WTC11 (cell line): ENCODE data around the gene C1orf35. TPM values are rescaled to one million over a fixed set of nuclear protein-coding genes. Genes with fewer than 3 reads are reported as not detected.

Experiments used
- ATAC-seq: fragments of 200-7000 bp; cut with Tn5 transposase; 2 replicates; pipeline ENCODE4 v1.10.0; 2021; ENCODE audit warnings: mild to moderate bottlenecking, moderate library complexity
- CTCF ChIA-PET: fragments of 300-600 bp; sonication (Branson Sonifier 250); formaldehyde crosslinking; loops from one replicate; lab custom pipeline; 2021; ENCODE audit warnings: antibody characterized with exemption; lab: Charles Lee
- POLR2A ChIA-PET: fragments of 350-600 bp; sonication (Branson Sonifier 250); formaldehyde crosslinking; loops from one replicate; lab custom pipeline; 2021; ENCODE audit warnings: antibody characterized with exemption; lab: Charles Lee
- DNase-seq: peaks from one replicate; pipeline ENCODE4 v3.0.0; 2021; ENCODE audit warnings: low spot score
- H3K27ac Mint-ChIP-seq: 2 replicates; pipeline ENCODE4 v1.8.0; 2021; ENCODE audit warnings: mixed read lengths
- H3K27me3 Mint-ChIP-seq: 2 replicates; pipeline ENCODE4 v1.8.0; 2021; ENCODE audit warnings: low read depth, mild to moderate bottlenecking, moderate library complexity, mixed read lengths
- H3K36me3 Mint-ChIP-seq: 2 replicates; pipeline ENCODE4 v1.8.0; 2021; ENCODE audit warnings: mixed read lengths
- H3K4me1 Mint-ChIP-seq: 2 replicates; pipeline ENCODE4 v1.8.0; 2022; ENCODE audit warnings: mixed read lengths
- H3K4me3 Mint-ChIP-seq: 2 replicates; pipeline ENCODE4 v1.8.0; 2021; ENCODE audit warnings: mild to moderate bottlenecking, moderate library complexity, mixed read lengths
- H3K9me3 Mint-ChIP-seq: 2 replicates; pipeline ENCODE4 v1.8.0; 2021; ENCODE audit warnings: mixed read lengths
- EMX1 ChIP-seq: fragments of 250-450 bp; sonication (Bioruptor Pico); IDR thresholded peaks from 2 replicates; pipeline ENCODE4 v1.8.0; 2021; ENCODE audit warnings: mild to moderate bottlenecking
- ETV6 ChIP-seq: sonication (generic); formaldehyde crosslinking; IDR thresholded peaks from 2 replicates; pipeline ENCODE4 v1.8.1; 2022; ENCODE audit warnings: mild to moderate bottlenecking, missing genetic modification reagents
- FOXP1 ChIP-seq: sonication (generic); formaldehyde crosslinking; IDR thresholded peaks from 2 replicates; pipeline ENCODE4 v1.8.0; 2022; ENCODE audit warnings: missing genetic modification reagents, mild to moderate bottlenecking, moderate library complexity, borderline replicate concordance
- GABPB1 ChIP-seq: sonication (generic); formaldehyde crosslinking; IDR thresholded peaks from 2 replicates; pipeline ENCODE4 v1.8.1; 2023; ENCODE audit warnings: mild to moderate bottlenecking, missing genetic modification reagents
- HMGA2 ChIP-seq: fragments of 250-450 bp; sonication (Bioruptor Pico); IDR thresholded peaks from 2 replicates; pipeline ENCODE4 v1.4.0; 2021; ENCODE audit warnings: mild to moderate bottlenecking, moderate library complexity
- KAT7 ChIP-seq: sonication (generic); formaldehyde crosslinking; IDR thresholded peaks from 2 replicates; pipeline ENCODE4 v1.8.1; 2023; ENCODE audit warnings: missing genetic modification reagents, mild to moderate bottlenecking, borderline replicate concordance
- MAX ChIP-seq: sonication (generic); formaldehyde crosslinking; IDR thresholded peaks from 2 replicates; pipeline ENCODE4 v1.8.0; 2022; ENCODE audit warnings: mild to moderate bottlenecking, missing genetic modification reagents
- MXD4 ChIP-seq: fragments of 250-450 bp; sonication (Bioruptor Pico); IDR thresholded peaks from 2 replicates; pipeline ENCODE4 v1.8.0; 2021; ENCODE audit warnings: mild to moderate bottlenecking, moderate library complexity, borderline replicate concordance
- MYBL2 ChIP-seq: sonication (generic); formaldehyde crosslinking; IDR thresholded peaks from 2 replicates; pipeline ENCODE4 v1.8.1; 2023; ENCODE audit warnings: mild to moderate bottlenecking, moderate library complexity, missing genetic modification reagents
- NFE2L1 ChIP-seq: sonication (generic); formaldehyde crosslinking; IDR thresholded peaks from 2 replicates; pipeline ENCODE4 v1.8.1; 2023; ENCODE audit warnings: missing genetic modification reagents
- NR3C1 ChIP-seq: sonication (generic); formaldehyde crosslinking; conservative IDR thresholded peaks from 2 replicates; pipeline ENCODE4 v1.8.1; 2023; ENCODE audit warnings: low read depth, mild to moderate bottlenecking, missing genetic modification reagents
- PRRX2 ChIP-seq: fragments of 250-450 bp; sonication (Bioruptor Pico); IDR thresholded peaks from 2 replicates; pipeline ENCODE4 v1.8.0; 2021; ENCODE audit warnings: mild to moderate bottlenecking
- RELA ChIP-seq: sonication (generic); formaldehyde crosslinking; IDR thresholded peaks from 2 replicates; pipeline ENCODE4 v1.8.1; 2022; ENCODE audit warnings: missing genetic modification reagents, mild to moderate bottlenecking, borderline replicate concordance
- RORB ChIP-seq: fragments of 250-450 bp; sonication (Bioruptor Pico); IDR thresholded peaks from 2 replicates; pipeline ENCODE4 v1.9.0; 2021; ENCODE audit warnings: mild to moderate bottlenecking
- SOX15 ChIP-seq: fragments of 250-450 bp; sonication (Bioruptor Pico); IDR thresholded peaks from 2 replicates; pipeline ENCODE4 v1.9.0; 2021; ENCODE audit warnings: mild to moderate bottlenecking
- TEAD1 ChIP-seq: sonication (generic); formaldehyde crosslinking; IDR thresholded peaks from 2 replicates; pipeline ENCODE4 v1.8.0; 2022; ENCODE audit warnings: mild to moderate bottlenecking, missing genetic modification reagents
- ZNF138 ChIP-seq: sonication (generic); formaldehyde crosslinking; conservative IDR thresholded peaks from 2 replicates; pipeline ENCODE4 v1.8.1; 2022; ENCODE audit warnings: mild to moderate bottlenecking, moderate library complexity, missing genetic modification reagents
- ZNF416 ChIP-seq: fragments of 250-450 bp; sonication (Bioruptor Pico); IDR thresholded peaks from 2 replicates; pipeline ENCODE4 v1.9.0; 2021; ENCODE audit warnings: mild to moderate bottlenecking, inconsistent platforms
- total RNA-seq: library from RNA; stranded (reverse); gene quantifications from 3 replicates; pipeline ENCODE4 v1.2.3, GENCODE V29; 2021
- TF ChIP-seq, protein P1 (sequence below): fragments of 250-450 bp; sonication (Bioruptor Pico); IDR thresholded peaks from 2 replicates; pipeline ENCODE4 v1.9.0; 2021; ENCODE audit warnings: mild to moderate bottlenecking, borderline replicate concordance
- TF ChIP-seq, protein P2 (sequence below): sonication (generic); formaldehyde crosslinking; conservative IDR thresholded peaks from 2 replicates; pipeline ENCODE4 v1.8.1; 2023; ENCODE audit warnings: mild to moderate bottlenecking, low read depth, missing genetic modification reagents, moderate library complexity
- TF ChIP-seq, protein P3 (sequence below): sonication (generic); formaldehyde crosslinking; IDR thresholded peaks from 2 replicates; pipeline ENCODE4 v1.8.1; 2023; ENCODE audit warnings: mild to moderate bottlenecking, missing genetic modification reagents, borderline replicate concordance

C1orf35 gene
- total RNA-seq, 1 experiment from 2014 or later: 33.8 TPM

GRCh38 chr1:228136901-228137300 lies 33.8 kb upstream of the C1orf35 start:
- ATAC-seq: no peak
- Mint-ChIP-seq H3K9me3 (no peaks in the 10 kb centered on the region), H3K27ac (no peak overlapping the region), H3K27me3 (peaks cover 59% of the 10 kb centered on the region), H3K36me3 (no peaks in the 10 kb centered on the region), H3K4me3 (no peak overlapping the region), H3K4me1 (peaks cover 7% of the 10 kb centered on the region; the same call in 1 of the 2 replicates)
- peak; percentile 85 for TF ChIP-seq GABPB1 (CRISPR knock-in tag)
- no peak for TF ChIP-seq EMX1 (CRISPR knock-in tag)
- DNase-seq: no peak
- ChIA-PET POLR2A (no interaction called here), CTCF (no interaction called here)

DNA sequence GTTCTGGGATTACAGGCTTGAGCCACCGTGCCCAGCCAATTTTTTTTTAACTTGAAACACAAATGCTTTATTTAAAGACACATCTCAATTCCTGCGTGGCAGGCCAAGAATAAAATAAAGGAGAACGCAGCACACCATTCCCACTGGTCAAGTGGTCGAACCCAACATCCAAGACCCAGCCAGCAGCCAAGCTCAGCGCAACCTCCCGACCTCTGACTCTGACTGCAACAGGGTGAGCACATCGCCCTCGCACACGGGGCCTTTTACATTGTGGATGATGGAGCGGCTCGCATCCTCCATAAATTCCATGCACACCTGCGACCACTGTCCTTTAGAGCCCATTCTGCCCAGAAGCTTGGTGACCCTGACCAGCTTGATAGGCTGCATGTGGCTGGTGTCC lies 31.5 kb upstream of the C1orf35 start:
- Mint-ChIP-seq H3K4me1 (peaks cover 6% of the 10 kb centered on the region; the same call in 1 of the 2 replicates), H3K9me3 (no peaks in the 10 kb centered on the region), H3K27ac (no peak overlapping the region), H3K4me3 (no peak overlapping the region), H3K27me3 (peaks cover 71% of the 10 kb centered on the region), H3K36me3 (no peaks in the 10 kb centered on the region)
- CTCF ChIA-PET: interaction anchor here (0.6 kb wide), 1 partner anchor 129 kb away, joined by 3 read pairs; no protein-coding TSS in a partner anchor
- DNase-seq (no peak), ATAC-seq (no peak)
- POLR2A ChIA-PET: no interaction called here
- no peak for TF ChIP-seq MAX (CRISPR knock-in tag)
- no peak for TF ChIP-seq FOXP1 (CRISPR knock-in tag)
- no peak for TF ChIP-seq RELA (CRISPR knock-in tag)
- TF ChIP-seq, protein P1, sequence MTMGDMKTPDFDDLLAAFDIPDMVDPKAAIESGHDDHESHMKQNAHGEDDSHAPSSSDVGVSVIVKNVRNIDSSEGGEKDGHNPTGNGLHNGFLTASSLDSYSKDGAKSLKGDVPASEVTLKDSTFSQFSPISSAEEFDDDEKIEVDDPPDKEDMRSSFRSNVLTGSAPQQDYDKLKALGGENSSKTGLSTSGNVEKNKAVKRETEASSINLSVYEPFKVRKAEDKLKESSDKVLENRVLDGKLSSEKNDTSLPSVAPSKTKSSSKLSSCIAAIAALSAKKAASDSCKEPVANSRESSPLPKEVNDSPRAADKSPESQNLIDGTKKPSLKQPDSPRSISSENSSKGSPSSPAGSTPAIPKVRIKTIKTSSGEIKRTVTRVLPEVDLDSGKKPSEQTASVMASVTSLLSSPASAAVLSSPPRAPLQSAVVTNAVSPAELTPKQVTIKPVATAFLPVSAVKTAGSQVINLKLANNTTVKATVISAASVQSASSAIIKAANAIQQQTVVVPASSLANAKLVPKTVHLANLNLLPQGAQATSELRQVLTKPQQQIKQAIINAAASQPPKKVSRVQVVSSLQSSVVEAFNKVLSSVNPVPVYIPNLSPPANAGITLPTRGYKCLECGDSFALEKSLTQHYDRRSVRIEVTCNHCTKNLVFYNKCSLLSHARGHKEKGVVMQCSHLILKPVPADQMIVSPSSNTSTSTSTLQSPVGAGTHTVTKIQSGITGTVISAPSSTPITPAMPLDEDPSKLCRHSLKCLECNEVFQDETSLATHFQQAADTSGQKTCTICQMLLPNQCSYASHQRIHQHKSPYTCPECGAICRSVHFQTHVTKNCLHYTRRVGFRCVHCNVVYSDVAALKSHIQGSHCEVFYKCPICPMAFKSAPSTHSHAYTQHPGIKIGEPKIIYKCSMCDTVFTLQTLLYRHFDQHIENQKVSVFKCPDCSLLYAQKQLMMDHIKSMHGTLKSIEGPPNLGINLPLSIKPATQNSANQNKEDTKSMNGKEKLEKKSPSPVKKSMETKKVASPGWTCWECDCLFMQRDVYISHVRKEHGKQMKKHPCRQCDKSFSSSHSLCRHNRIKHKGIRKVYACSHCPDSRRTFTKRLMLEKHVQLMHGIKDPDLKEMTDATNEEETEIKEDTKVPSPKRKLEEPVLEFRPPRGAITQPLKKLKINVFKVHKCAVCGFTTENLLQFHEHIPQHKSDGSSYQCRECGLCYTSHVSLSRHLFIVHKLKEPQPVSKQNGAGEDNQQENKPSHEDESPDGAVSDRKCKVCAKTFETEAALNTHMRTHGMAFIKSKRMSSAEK (CRISPR knock-in tag): no peak

GRCh38 chr1:228131766-228132165 lies 28.6 kb upstream of the C1orf35 start:
- ChIA-PET CTCF (interaction anchor here (1.6 to 2.6 kb wide), 5 partner anchors 17 to 144 kb away, joined by 10 to 39 read pairs (median 11); partner anchors contain the start of genes GJC2 and IBA57), POLR2A (no interaction called here)
- Mint-ChIP-seq H3K27me3 (peaks cover 80% of the 10 kb centered on the region), H3K27ac (no peak overlapping the region), H3K36me3 (no peaks in the 10 kb centered on the region), H3K9me3 (no peaks in the 10 kb centered on the region), H3K4me1 (peaks cover 6% of the 10 kb centered on the region; the same call in 1 of the 2 replicates), H3K4me3 (no peak overlapping the region)
- DNase-seq: no peak
- ATAC-seq: no peak
- TF ChIP-seq MXD4 (no peak), ETV6 (CRISPR knock-in tag) (no peak), ZNF416 (CRISPR knock-in tag) (no peak), HMGA2 (CRISPR knock-in tag) (no peak), NFE2L1 (CRISPR knock-in tag) (no peak), PRRX2 (CRISPR knock-in tag) (no peak), KAT7 (CRISPR knock-in tag) (no peak), SOX15 (CRISPR knock-in tag) (no peak), RELA (CRISPR knock-in tag) (no peak), NR3C1 (CRISPR knock-in tag) (no peak), ZNF138 (no peak), MYBL2 (no peak), TEAD1 (CRISPR knock-in tag) (no peak), RORB (CRISPR knock-in tag) (no peak)
- TF ChIP-seq, protein P2, sequence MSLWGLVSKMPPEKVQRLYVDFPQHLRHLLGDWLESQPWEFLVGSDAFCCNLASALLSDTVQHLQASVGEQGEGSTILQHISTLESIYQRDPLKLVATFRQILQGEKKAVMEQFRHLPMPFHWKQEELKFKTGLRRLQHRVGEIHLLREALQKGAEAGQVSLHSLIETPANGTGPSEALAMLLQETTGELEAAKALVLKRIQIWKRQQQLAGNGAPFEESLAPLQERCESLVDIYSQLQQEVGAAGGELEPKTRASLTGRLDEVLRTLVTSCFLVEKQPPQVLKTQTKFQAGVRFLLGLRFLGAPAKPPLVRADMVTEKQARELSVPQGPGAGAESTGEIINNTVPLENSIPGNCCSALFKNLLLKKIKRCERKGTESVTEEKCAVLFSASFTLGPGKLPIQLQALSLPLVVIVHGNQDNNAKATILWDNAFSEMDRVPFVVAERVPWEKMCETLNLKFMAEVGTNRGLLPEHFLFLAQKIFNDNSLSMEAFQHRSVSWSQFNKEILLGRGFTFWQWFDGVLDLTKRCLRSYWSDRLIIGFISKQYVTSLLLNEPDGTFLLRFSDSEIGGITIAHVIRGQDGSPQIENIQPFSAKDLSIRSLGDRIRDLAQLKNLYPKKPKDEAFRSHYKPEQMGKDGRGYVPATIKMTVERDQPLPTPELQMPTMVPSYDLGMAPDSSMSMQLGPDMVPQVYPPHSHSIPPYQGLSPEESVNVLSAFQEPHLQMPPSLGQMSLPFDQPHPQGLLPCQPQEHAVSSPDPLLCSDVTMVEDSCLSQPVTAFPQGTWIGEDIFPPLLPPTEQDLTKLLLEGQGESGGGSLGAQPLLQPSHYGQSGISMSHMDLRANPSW: no peak
- TF ChIP-seq, protein P3, sequence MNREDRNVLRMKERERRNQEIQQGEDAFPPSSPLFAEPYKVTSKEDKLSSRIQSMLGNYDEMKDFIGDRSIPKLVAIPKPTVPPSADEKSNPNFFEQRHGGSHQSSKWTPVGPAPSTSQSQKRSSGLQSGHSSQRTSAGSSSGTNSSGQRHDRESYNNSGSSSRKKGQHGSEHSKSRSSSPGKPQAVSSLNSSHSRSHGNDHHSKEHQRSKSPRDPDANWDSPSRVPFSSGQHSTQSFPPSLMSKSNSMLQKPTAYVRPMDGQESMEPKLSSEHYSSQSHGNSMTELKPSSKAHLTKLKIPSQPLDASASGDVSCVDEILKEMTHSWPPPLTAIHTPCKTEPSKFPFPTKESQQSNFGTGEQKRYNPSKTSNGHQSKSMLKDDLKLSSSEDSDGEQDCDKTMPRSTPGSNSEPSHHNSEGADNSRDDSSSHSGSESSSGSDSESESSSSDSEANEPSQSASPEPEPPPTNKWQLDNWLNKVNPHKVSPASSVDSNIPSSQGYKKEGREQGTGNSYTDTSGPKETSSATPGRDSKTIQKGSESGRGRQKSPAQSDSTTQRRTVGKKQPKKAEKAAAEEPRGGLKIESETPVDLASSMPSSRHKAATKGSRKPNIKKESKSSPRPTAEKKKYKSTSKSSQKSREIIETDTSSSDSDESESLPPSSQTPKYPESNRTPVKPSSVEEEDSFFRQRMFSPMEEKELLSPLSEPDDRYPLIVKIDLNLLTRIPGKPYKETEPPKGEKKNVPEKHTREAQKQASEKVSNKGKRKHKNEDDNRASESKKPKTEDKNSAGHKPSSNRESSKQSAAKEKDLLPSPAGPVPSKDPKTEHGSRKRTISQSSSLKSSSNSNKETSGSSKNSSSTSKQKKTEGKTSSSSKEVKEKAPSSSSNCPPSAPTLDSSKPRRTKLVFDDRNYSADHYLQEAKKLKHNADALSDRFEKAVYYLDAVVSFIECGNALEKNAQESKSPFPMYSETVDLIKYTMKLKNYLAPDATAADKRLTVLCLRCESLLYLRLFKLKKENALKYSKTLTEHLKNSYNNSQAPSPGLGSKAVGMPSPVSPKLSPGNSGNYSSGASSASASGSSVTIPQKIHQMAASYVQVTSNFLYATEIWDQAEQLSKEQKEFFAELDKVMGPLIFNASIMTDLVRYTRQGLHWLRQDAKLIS (CRISPR knock-in tag): no peak
